Hematopoietic multipotent progenitor cell treated with erythropoietin and hydrocortisone succinate and interleukin-3 and kit ligand, for 8 days (in vitro differentiated cells): Measurements from ENCODE around the gene TARS2.

ENCODE experiments used
- DNase-seq: peaks from one replicate; pipeline ENCODE4 v3.0.0-alpha.2; 2015

Gene TARS2

DNA sequence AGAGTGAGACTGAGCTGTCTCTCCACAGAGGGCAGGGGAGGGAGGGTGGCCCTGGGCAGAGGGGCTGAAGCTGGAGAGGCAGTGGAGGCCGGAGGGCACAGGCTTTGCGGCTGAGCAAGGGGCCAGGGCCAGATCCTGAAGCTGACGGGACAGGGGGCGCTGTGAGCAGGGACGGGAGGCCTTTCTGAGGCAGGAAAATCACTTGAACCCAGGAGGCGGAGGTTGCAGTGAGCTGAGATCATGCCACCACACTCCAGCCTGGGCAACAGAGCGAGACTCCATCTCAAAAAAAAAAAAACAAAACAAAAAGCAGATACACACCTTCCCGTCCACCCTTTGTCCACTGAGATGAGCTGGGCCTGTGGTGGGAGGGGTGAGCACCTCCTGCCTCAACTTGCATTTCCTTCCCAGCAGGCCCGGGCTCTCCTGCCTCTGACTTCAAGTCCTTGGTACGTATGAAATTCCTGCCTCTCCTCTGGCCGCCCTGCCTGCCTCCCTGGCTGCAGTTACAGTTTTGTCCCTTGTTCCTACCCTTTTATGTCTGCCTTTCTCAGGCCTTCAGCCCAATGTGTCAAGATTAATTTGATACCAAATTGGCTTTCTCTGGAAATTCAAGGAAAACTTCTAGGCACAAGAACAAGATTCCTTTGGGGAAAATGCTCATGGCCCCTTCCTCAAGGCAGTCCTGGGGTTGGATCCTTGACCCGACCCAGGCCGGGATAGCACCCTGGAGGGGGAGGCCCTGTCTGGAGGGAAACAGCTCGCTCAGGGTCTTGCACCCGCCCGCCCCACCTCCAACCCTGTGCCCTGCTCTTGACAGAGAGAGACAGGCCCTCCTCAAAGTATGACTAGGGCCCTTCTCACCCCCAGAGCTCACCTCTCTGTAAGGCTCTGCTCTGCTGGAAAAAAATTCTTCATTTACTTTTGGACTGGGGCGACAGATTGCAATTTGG lies 50.8 kb downstream of the TARS2 start:
- DNase-seq = no peak

DNA sequence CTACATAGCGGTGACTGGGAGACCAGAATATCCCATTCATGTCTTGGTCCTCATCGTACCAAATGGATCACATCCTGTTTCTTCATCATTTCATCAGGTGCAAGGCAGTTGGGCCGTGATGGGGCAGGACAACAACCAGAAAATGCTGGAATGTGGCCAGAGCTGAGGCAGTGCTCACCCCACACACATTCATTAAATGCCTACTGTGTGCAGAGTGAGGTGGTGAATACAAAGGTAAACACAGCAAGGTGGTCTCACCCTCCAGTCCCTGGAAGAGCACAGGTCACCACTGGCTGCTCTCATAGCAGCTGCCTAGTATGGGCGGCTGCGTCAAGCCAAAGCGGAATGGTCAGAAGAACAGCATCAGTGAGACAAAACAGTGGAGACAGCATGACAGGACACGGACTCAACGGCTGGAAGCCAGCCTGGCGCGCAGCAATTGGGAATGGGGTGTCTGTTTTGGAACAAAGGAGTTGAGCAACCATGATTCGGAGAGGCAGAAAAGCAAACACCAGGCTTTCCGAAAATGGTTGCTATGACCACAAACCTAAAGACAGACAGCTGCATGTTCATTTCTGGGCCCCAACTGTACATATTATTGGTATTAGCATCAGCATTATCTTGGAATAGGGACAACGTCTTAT lies 56.4 kb downstream of the TARS2 start:
- DNase-seq = no peak

- no peak for DNase-seq
Measured at GRCh38 chr1:150544204-150544603, 57.0 kb downstream of the TARS2 start.

- DNase-seq = peak; percentile 81
Measured at GRCh38 chr1:150545486-150546032, 58.3 kb downstream of the TARS2 start.

DNA sequence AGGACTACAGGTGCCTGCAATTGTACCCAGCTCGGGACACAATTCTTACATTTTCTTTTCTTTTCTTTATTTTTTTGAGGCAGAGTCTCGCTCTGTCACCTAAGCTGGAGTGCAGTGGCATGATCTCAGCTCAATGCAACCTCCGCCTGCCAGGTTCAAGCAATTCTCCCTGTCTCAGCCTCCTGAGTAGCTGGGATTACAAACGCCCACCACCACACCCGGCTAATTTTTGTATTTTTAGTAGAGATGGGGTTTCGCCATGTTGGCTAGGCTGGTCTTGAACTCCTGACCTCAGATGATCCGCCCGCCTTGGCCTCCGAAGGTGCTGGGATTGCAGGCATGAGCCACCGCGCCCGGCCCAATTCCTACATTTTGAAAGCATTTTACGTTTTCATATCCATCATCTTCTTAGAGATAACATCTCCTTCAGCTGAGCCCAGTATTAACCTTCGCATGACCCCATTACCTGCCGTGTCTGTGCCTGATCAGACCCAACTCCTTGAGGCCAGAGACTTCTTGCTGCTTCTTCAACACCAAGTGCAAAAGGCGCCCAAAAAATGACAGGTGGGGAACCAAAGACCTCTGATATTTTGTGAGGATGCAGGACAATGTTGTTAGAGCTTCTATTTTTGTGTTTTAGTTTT lies 59.2 kb downstream of the TARS2 start:
- DNase-seq = no peak

DNA sequence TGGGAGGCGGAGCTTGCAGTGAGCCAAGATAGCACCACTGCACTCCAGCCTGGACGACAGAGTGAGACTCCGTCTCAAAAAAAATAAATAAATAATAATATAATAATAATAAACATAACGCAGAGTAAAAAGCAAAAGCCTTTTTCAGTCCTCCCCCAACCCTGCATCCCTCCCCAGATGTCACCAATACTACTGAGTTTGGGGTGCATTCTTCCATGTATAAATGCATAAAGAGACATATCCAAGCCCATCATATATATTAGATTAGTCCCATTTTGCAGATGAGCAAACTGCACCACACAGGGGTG lies 61.1 kb downstream of the TARS2 start:
- DNase-seq = no peak

DNA sequence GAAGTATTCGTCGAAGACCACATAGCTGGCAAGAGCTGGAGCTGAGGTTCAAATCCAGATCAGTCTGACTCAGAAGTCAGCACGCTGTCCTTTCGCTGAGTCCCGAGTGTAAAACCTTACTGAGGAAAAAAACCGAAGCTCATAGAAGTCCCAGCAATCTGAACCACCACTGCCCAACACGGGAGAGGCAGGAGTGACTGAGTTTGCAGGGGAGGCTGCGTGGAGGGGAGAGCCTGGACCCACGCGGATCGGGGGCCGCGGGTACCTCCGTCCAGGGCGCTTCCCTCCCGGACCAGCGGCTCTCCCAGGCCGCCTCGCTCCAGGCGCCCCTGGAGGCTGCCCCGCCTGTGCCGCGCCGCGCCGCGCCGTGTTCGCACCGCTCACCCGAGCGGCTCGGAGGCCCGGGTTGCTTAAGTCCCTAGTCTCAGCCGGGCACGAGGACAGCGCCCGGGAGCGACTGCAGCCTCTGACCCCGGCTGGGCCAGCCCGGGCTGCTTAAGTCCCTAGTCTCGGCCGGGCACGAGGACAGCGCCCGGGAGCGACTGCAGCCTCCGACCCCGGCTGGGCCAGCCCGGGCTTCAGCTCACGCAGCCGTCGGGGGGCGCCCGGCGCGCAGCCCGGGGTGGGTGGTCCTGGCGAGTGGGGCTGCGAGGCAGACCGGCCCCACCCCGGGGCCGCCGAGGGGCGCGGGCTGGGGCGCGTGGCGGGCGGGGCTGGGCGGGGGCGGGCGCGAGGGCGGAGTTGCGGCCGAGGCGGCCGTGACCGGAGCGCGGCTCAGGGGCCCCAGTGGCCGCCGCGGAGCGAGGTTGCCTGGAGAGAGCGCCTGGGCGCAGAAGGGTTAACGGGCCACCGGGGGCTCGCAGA lies 61.6 kb downstream of the TARS2 start, which contains the start of gene ADAMTSL4:
Gene ADAMTSL4, plus strand, starts transcription at position 777 of the 864 bp plus-strand sequence. CDS start 2,881 bp downstream, outside the sequence.
- DNase-seq = peak; percentile 56

GRCh38 chr1:150549496-150550221 lies 62.4 kb downstream of the TARS2 start:
- DNase-seq = no peak

DNA sequence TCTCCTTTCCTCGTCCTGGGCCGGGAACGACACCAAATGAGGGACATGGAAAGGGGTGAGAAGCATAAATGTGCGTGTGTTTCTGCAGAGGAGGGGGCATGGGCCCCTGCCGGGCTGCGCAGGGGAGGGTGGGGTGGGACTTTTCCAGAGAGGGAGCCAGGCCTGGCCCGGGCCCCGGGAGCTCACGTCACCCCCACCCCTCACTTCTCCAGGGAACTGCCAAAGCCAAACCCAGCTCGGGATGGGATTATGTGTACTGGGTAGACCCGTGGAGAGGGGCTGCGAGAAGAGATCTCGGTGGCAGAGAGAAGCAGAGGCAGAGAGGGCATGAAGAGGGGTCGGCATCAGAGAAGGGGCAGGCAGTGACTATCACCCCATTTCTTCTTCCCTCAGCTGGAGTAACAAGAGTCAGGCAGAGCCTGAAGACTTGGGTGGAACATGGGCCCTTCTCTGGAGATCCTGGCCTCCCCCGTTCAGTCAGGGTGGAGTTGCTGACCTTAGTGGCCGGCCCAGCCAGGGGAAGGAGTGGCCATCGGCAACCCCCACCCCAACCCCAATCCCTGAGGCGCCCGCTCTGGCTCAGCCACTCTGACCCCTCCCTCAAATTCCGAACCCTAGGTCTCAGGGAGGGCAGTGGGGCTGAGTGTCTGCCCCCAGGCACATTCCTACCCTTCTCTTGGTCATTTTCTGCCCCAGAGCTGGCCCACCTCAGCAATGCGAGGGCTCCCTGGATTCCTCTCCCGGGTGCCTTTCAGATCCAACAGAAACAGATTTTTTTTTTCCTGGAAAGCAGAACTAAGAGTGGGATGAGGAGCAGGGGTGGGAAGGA lies 63.2 kb downstream of the TARS2 start:
- no peak for DNase-seq

DNA sequence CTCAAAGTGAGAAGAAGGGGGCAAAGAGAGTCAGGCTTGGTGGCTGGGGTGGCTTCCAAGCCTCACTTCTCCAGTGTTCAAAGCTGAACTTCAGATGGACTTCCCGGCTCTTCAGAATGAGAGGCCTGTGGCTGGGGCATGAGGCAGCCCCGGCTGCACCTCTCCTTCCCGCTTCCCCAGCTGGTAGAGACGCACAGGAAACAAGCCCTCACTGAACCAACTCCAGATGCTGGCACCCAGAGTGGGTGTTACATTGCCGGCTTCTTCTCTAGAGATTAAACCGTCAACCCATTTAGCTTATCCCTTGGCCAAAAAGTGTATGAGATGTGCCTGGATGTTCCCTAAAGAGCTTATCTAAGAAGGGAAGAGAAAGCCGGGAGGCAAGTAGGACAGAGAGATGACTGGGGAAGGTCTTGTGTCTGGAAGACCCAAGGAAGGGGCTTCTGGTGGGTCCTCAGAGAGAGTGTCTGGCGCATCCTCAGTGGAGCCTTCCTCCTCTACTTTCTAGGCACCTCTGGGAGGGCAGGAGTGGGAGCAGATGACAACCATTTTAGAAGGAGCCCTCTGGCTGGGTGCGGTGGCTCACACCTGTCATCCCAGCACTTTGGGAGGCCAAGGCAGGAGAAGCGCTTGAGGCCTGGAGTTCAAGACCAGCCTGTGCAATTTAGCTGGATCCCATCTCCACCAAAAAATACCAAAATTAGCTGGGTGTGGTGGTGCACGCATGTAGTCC lies 64.0 kb downstream of the TARS2 start:
- DNase-seq = no peak

GRCh38 chr1:150551784-150552127 lies 64.5 kb downstream of the TARS2 start:
- no peak for DNase-seq

DNA sequence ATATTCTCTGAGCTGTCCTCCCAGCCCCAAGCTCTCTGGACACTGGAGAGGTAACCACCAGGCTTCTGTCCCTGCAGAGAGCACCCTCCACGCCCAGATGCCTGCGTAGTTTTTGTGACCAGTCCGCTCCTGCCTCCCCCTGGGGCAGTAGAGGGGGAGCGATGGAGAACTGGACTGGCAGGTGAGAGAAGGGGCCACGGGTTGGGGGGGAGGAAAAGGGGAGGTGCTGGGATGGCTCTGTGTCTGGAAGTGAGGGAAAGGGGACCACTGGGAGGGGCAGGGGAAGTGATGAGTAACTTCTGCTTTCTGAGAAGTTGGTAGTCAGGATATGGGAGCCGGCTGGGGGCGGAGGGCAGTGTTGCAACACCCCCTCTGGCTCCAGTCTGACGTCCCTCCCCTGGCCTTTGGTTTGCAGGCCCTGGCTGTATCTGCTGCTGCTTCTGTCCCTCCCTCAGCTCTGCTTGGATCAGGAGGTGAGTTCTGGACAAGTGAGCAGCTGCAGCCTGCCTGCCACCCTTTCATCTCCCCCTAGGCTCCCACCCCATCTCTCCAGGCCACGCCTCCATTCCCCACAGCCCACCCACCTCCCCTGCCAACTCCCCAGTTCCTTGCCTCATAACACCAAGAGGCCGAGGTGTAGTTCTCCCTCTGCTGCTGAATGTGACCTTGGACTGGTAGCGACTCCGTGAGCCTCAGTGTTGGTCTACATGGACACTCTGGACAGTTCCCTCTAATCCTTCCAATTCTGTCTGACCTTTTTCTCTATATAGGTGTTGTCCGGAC lies 65.1 kb downstream of the TARS2 start:
- DNase-seq = peak; percentile 44

DNA sequence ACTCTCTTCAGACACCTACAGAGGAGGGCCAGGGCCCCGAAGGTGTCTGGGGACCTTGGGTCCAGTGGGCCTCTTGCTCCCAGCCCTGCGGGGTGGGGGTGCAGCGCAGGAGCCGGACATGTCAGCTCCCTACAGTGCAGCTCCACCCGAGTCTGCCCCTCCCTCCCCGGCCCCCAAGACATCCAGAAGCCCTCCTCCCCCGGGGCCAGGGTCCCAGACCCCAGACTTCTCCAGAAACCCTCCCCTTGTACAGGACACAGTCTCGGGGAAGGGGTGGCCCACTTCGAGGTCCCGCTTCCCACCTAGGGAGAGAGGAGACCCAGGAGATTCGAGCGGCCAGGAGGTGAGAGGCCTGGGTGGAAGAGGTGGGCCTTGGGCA lies 65.7 kb downstream of the TARS2 start:
- DNase-seq = no peak

DNA sequence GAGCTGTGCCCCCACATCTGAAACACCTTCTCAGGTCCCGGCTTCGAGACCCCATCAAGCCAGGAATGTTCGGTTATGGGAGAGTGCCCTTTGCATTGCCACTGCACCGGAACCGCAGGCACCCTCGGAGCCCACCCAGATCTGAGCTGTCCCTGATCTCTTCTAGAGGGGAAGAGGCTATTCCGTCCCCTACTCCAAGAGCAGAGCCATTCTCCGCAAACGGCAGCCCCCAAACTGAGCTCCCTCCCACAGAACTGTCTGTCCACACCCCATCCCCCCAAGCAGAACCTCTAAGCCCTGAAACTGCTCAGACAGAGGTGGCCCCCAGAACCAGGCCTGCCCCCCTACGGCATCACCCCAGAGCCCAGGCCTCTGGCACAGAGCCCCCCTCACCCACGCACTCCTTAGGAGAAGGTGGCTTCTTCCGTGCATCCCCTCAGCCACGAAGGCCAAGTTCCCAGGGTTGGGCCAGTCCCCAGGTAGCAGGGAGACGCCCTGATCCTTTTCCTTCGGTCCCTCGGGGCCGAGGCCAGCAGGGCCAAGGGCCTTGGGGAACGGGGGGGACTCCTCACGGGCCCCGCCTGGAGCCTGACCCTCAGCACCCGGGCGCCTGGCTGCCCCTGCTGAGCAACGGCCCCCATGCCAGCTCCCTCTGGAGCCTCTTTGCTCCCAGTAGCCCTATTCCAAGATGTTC lies 66.3 kb downstream of the TARS2 start:
- no peak for DNase-seq

DNA sequence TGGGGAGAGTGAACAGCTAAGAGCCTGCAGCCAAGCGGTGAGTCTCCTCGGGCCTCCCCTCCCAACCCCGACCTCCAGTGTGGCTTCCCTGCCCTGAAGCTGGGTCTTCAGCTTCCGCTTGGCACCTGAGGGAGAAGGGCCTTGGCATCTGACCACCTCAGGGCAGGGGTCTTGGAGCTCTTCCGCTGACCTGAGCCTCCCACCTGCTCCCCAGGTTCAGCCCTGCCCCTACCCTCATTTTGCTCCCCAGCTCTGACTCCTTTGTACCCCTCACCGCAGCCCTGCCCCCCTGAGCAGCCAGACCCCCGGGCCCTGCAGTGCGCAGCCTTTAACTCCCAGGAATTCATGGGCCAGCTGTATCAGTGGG lies 66.8 kb downstream of the TARS2 start:
- no peak for DNase-seq

DNA sequence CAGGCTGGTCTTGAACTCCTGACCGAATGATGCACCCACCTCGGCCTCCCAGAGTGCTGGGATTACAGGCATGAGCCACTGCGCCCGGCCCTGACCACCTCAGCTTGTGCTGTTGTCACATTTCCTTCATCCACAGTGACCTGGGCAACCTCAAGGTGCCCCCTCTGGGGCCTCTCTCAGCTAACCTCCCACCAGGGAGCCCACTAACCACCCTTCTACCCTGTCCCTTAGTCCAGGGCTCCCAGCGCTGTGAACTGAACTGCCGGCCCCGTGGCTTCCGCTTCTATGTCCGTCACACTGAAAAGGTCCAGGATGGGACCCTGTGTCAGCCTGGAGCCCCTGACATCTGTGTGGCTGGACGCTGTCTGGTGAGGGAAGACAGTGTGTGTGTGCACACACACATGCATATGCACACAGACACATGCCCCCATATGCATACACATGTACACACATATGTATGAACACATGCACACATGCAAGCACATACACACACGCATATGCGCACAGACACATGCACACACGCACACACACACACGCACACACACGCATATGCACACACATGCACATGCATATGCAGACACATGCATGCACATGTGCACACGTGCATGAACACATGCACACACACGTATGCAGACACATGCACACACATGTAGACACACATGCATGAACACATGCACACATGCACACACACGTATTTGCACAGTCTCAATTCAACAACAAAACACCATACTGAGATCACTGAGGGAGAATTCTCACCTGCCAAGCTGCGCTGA lies 68.2 kb downstream of the TARS2 start:
- no peak for DNase-seq

DNA sequence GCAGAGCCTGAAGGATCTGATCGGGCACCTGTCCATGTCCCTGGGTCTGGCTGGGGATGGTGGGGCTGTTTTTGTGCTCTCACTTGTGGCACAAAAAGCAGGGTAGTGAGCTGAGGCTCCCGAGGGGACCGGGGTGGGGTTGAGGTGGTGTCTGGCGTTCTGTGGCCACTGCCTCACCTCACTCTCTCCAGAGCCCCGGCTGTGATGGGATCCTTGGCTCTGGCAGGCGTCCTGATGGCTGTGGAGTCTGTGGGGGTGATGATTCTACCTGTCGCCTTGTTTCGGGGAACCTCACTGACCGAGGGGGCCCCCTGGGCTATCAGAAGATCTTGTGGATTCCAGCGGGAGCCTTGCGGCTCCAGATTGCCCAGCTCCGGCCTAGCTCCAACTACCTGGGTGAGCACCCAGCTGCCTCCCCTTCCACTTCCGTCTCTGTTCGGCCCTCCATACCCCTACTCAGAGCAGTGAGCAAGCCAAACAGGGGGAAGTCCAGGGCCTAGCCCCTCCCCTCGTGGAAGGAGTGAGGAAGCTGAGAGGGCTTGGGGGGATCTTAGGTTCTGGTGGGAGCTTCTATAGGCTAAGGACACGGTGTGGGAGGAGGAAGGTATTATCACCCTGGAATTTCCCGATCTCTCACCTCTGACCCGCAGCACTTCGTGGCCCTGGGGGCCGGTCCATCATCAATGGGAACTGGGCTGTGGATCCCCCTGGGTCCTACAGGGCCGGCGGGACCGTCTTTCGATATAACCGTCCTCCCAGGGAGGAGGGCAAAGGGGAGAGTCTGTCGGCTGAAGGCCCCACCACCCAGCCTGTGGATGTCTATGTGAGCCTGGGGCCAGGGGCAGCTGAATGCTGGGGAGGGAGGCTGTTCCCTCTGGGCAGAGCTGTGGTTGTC lies 69.0 kb downstream of the TARS2 start:
- no peak for DNase-seq
